Measurements from ENCODE around the gene SIK3.
"Not testable (repeated sequence)": the region's sequence is repeated elsewhere in the genome, so short reads cannot be mapped to it uniquely, and the experiment has no call there.

Gene SIK3

DNA sequence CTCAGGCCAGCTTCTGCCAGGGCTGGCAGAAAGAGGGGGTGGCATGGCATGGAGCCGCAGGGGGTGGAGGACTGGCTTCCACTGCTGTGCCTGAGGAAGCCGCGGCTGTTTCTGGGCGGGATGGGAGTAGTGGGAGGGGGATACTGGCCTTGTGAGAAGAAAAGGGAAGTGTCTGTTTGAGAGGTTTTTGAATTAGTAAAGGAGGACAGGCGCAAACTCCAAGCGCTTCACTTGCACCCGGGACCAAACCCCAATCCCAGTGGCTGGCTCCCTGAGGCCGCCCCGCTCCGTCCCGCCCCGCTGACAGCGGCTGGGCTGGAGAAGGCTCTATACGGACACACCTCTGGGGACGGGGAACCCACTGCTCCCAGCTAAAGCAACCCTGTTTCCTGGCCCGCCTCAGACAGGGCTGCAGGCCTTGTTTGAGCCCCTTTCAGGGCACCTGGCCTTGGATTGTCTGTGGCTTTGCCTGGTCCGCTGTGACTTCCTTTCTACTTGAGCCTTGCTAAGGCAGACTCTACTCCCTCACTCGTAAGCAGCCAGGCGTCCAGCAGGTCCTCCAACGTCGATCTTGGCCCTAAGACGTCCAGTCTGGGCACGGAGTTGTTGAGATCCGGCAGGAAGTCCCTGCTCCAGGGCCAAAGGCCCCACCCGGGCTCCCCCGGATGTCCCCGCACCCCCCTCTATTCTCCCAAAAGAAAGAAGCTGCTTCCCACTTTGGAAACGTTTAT lies 263.0 kb downstream of the SIK3 start:
- DNase-seq: no peak

DNA sequence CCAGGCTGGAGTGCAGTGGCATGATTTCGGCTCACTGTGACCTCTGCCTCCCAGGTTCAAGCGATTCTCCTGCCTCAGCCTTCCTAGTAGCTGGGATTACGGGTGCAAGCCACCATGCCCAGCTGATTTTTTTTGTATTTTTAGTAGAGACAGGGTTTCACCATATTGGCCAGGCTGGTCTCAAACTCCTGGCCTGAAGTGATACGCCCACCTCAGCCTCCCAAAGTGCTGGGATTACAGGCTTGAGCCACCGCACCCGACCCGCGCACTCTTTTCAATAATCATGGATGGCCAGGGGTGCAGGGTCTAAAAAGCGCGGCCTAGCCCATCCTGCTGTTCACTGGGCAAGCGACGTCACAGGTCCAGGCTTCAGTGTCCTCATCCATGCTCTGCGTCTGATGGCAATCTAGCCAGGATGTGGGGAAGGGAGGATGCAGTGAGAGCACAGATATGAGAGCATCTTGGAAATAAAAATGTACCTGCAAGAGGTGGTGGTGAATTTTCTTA lies 263.6 kb downstream of the SIK3 start:
- DNase-seq: not testable (repeated sequence)

- no peak for DNase-seq
Measured at GRCh38 chr11:116833816-116834534, 264.3 kb downstream of the SIK3 start.

DNA sequence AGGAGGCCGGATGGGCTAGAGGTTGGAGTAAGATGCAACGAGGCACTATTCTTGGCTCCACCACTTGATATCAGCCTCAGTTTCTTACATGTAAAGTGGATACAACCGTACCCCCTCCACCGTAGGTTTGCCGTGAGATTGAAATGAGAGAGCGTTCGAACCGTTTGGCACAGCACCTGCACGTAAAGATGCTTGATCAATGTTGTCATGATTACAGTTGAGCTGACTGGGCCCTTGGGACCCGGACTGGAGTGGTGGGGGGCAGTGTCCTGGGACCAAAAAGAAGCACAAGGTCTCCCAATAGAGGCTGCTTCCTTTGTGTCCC lies 264.8 kb downstream of the SIK3 start:
- DNase-seq: no peak

DNA sequence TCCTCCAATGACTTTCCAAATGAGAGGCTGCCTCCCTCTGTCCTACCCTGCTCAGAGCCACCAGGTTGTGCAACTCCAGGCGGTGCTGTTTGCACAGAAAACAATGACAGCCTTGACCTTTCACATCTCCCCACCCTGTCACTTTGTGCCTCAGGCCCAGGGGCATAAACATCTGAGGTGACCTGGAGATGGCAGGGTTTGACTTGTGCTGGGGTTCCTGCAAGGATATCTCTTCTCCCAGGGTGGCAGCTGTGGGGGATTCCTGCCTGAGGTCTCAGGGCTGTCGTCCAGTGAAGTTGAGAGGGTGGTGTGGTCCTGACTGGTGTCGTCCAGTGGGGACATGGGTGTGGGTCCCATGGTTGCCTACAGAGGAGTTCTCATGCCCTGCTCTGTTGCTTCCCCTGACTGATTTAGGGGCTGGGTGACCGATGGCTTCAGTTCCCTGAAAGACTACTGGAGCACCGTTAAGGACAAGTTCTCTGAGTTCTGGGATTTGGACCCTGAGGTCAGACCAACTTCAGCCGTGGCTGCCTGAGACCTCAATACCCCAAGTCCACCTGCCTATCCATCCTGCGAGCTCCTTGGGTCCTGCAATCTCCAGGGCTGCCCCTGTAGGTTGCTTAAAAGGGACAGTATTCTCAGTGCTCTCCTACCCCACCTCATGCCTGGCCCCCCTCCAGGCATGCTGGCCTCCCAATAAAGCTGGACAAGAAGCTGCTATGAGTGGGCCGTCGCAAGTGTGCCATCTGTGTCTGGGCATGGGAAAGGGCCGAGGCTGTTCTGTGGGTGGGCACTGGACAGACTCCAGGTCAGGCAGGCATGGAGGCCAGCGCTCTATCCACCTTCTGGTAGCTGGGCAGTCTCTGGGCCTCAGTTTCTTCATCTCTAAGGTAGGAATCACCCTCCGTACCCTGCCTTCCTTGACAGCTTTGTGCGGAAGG lies 265.6 kb downstream of the SIK3 start:
- DNase-seq: no peak

DNA sequence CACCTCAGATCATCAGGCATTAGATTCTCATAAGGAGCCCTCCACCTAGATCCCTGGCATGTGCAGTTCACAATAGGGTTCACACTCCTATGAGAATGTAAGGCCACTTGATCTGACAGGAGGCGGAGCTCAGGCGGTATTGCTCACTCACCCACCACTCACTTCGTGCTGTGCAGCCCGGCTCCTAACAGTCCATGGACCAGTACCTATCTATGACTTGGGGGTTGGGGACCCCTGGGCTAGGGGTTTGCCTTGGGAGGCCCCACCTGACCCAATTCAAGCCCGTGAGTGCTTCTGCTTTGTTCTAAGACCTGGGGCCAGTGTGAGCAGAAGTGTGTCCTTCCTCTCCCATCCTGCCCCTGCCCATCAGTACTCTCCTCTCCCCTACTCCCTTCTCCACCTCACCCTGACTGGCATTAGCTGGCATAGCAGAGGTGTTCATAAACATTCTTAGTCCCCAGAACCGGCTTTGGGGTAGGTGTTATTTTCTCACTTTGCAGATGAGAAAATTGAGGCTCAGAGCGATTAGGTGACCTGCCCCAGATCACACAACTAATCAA lies 266.4 kb downstream of the SIK3 start:
- DNase-seq: no peak

- no peak for DNase-seq
Measured at GRCh38 chr11:116830184-116830912, 267.9 kb downstream of the SIK3 start.

DNA sequence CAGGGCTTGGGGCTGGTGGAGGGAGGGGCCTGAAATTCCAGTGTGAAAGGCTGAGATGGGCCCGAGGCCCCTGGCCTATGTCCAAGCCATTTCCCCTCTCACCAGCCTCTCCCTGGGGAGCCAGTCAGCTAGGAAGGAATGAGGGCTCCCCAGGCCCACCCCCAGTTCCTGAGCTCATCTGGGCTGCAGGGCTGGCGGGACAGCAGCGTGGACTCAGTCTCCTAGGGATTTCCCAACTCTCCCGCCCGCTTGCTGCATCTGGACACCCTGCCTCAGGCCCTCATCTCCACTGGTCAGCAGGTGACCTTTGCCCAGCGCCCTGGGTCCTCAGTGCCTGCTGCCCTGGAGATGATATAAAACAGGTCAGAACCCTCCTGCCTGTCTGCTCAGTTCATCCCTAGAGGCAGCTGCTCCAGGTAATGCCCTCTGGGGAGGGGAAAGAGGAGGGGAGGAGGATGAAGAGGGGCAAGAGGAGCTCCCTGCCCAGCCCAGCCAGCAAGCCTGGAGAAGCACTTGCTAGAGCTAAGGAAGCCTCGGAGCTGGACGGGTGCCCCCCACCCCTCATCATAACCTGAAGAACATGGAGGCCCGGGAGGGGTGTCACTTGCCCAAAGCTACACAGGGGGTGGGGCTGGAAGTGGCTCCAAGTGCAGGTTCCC lies 268.6 kb downstream of the SIK3 start, which contains the start of gene APOC3:
TSS of gene APOC3 (plus strand) at position 383 of the 659 bp plus-strand sequence. CDS start 676 bp downstream, outside the sequence.
- no peak for DNase-seq

GRCh38 chr11:116828632-116829524 lies 269.4 kb downstream of the SIK3 start:
- no peak for DNase-seq

DNA sequence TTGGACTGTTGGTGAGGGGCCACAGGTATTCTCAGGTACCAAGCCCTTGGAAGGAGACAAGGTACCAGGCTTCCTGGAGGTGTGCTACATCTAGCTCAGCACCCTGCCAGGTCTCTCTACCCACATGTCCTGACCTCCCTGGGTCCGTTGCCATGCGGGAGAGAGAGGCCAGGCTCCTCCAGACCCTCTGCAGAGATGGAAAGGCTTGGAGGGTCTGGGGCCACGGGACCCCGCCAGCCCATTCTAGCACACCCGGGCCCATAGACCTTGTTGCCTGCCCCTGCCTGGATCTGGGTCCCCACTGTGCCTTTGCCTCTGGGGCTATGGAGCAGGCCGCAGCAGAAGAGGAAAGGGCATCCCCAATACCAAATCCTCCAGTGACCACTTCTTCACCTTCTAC lies 270.8 kb downstream of the SIK3 start:
- no peak for DNase-seq

DNA sequence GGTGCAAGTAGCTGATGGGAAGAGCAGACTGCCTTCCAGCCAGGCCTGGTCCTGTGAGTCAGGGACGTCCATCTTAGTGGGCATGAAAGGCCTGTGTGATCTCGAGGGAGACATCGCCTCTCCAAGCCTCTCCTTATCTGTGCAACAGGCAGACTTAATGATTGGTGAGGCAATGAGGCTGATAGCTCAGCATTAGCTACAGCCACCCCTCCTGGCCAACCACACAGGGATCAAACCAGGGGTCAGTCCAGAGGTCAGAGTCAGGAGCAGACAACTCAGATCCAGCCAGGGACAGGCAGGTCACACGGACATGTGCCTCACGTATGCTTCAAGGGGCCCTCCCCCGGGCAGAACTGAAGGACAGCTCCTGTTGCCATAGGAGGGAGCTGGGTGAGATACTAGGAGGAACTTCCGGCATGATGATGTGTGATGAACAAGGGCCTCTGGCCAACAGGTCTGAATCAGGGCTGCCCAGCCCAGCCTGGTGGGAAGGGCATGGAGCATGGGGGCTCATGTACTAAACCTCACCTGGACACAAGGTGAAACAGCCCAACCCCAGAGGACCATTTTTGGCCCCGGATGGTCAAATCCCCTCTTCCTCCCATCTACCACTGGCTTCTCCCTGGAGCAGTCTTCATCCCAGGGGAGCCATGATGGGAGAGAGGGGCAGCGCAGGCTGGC lies 271.3 kb downstream of the SIK3 start:
- no peak for DNase-seq

- DNase-seq: no peak
Measured at GRCh38 chr11:116825854-116826750, 272.1 kb downstream of the SIK3 start.

GRCh38 chr11:116825434-116825833 lies 272.8 kb downstream of the SIK3 start:
- no peak for DNase-seq

DNA sequence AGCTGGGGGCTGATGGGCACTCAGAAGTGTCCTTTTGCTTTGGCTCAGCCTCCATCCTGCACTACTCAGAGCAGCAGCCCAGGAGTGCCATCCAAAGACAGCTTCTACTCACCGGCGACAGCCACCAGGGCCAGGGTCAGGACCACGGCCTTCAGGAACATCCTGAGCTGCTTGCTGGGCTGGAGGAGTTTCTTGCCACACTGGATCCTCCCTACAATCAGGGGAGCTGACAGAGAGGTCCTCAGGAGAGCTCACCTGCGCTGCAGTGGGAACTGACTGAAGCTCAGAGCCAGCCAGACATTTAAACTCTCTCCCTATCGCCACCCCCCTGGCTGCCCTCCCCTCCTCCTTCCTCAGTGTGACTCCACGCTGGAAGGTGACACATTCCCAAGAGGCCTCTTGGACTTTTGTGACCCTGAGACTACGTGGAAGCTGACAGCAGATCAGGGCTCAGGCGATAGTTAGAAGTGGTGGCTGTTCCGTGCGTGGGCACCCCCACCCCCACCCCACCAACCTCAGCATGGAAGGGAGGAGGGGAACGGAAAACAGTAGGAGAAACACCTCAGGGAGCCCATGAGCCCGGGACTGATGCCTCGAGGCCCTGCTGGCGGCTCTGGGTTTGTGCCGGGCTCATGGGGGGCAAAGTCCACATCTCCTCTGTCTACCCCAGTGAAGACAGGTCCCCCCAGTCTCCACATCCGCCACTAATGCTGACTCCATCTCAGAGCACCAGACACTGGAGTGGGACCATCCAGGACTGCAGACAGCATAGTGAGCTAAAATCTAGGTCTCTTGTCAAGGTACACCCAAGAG lies 275.0 kb downstream of the SIK3 start, which contains the start of gene APOA4:
TSS of gene APOA4 (minus strand) at position 274 of the 813 bp plus-strand sequence. CDS start at position 161, 113 bp downstream.
- DNase-seq: no peak

DNA sequence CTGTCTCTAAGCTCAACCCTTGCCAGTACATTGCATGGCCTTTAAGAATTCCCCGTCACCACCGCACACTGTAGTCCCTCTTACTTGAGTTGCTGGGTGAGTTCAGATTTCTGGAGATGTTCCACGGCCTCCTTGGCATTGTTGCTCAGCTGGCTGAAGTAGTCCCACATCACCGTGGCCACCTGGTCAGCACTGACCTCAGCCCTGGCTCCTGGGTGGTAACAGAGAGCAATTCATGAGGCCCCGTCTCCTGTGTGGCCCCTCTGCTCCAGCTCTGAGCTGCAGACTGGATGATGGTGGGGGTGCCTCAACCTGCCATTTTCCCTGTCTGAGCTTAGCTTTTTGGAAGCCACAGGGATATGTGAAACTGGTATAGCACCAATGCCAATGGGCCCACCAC lies 275.7 kb downstream of the SIK3 start:
- DNase-seq: no peak

GRCh38 chr11:116821050-116821918 lies 276.9 kb downstream of the SIK3 start:
- DNase-seq: no peak

DNA sequence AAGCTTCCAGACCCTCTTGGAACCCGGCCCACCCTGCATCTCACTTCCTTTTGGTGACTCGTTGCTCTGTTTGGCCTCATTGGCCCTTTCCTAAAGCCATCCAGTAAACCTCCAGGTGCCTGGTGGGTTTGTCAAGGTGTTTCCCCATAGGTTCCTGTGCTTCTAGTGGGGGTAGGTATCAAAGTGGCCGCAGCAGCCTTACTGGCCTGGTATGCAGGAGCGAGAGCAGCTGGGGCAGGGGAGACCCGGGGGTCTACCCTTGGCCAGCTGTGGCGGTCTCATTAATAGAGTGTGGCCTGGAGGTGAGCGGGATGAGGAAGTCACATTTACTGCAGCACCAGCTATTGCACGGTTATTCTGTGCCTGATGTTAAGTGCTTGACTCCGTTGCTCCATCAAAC lies 279.2 kb downstream of the SIK3 start:
- DNase-seq: no peak
